Activated T-helper 1 cell treated with Interleukin-2 at 50 U/mL for 16 hours (primary cell): Measurements from ENCODE around the gene SMU1.
"Not testable (repeated sequence)": the region's sequence is repeated elsewhere in the genome, so short reads cannot be mapped to it uniquely, and the experiment has no call there.

ENCODE experiments used
- DNase-seq: peaks from one replicate; pipeline ENCODE4 v3.0.0-alpha.2; 2020; ENCODE audit warnings: low read depth

Gene SMU1

DNA sequence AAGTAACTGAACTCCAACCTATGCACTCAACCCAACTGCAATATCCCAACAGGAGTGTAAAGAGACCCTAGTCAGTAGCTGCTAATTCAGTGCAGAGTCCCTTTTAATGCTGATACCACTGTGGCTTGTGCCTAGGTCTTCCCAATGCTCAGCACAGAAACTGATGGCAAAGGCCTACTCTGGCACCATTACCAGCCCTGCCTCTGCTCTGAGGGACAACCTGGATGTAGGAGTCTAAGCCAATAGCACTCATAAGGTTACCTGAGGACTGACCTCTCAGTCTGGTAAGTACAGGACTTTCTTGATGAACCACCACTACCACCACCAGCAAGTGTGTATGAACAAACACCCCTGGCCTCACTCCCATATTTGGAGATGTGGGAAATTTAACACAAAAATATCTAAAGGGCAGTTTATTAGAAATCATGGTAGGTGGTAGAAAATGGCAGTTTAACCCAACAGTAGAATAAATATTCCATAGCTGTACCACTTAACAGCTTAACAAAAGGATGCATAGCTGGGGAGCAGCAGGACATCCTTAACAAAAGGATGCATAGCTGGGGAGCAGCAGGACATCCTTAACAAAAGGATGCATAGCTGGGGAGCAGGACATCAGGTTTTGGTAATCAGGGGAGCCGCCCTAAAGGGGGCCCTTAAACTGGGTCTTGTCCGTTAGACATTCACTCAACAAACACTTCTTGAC lies 62.4 kb downstream of the SMU1 start:
- no peak for DNase-seq

DNA sequence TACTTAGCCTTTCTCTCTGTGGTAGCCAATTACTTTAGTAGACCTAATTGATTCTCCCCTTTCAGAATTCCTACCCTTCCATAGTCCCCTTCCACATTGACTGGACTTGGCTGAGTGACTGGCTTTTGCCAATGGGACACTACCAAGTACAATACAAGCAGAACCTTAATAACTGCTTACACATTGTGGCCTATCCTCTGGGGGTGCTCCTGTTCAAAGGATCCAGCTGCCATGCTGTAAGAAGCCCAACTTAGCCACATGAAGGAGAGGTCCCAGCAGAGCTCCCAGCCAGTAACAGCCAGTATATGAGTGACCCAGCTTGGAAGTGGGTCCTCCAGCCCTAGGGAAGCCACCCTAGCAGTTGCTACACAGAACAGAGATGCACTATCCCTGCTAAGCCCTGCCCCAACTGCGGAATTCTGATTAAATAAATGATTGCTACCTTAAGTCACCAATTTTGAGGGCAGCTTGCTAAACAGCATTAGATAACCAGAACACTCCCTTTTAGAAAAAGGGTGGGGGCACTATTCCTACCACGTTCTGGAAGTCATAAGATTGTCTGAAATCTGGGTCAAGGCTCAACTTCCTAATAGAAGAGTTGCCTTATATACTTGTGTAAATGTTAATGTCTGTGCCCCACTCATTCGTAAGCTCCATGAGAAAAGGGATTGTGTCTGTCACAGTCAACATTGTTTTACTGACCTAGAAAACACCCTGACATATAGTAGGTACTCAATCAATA lies 64.0 kb downstream of the SMU1 start:
- no peak for DNase-seq

DNA sequence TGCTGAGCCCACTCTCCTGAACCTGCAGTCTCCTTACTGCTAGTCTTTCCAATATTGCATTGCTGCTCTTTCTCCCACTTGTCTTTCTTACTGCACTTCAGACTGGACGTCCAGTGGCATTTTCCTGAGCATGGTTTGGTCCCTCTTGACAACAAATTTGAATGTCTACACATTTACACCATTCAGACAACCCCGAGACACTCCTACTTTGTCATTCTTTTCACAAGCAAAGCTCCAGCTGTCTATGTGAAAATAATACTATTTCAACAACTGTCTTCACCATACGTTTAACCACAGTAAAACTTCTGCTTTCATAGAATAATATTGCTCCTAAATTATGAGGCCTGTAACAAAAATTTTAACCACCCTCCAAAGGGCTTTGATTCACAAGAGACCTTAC lies 64.6 kb downstream of the SMU1 start:
- no peak for DNase-seq

DNA sequence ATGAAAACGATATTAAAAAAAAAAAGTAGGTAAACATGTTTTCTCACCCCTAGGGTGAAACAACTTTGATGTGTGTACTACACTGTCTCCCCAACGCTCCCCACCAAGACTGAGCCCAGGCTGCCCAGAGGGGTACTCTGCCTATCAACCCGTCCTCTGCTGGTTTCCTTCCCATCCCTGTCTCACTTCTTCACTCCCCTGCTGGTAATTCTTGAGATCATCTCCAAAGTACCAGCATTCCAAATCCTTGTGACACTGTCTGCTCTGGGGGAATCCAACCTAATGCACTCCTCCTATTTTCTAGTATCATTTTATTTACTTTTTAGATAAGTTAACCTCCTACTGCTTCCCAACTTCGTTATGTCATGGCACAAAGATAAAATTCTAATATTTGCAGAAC lies 68.7 kb downstream of the SMU1 start:
- DNase-seq: no peak

DNA sequence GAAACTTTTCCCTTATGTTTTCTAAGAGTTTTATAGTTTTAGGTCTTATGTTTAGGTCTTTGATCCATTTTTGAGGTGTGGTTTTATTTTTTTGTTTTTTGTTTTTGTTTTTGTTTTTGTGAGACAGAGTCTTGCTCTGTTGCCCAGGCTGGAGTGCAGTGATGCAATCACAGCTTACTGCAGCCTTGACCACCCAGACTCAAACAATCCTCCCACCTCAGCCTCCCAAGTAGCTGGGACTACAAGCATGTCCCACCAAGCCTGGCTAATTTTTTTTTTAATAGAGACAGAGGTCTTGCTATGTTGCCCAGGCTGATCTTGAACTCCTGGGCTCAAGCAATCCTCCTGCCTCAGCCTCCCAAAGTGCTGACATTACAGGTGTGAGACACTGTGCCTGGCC lies 71.1 kb downstream of the SMU1 start:
- DNase-seq: not testable (repeated sequence)

DNA sequence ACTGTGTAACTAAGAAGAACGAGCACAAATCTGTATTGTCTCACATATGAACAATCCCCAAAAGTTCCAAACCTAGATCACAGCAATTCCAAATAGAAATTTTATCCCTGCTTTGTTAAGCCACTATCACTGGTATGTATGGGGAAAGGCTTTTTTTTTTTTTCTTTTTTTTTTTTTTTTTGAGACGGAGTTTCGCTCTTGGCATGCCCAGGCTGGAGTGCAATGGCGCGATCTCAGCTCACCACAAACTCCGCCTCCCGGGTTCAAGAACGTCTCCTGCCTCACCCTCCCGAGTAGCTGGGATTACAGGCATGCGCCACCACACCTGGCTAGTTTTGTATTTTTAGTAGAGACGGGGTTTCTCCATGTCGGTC lies 75.8 kb downstream of the SMU1 start:
- not testable (repeated sequence) for DNase-seq

DNA sequence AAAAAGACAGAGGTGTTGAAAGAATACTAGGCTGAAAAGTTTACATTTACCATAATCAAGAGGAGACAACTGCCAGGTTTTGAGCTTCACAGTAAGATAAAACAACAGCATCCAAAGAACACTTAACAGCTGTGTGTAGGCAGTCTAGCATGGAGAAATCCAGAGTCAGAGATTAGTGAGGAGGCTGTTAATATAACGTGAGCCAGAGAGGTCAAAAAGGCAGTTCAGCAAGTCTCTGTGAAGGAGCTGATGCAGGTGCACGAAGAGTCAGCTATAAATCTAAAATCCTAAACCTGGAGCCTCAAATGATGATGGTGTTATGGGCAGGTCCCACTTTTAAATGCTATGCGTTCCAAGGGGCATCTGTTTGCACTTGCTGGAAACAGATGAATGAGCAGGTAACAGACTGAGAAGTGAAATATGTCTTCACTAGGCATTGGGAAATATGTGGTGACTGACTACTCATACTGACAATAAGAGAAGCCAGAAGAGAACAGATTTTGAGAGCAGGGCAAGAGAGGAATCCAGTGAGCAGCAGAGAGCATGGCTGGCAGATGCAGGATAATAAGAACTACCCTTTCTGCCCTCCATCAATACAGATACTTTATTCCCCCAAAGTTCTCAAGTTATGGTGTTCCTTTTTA lies 83.8 kb downstream of the SMU1 start:
- no peak for DNase-seq

DNA sequence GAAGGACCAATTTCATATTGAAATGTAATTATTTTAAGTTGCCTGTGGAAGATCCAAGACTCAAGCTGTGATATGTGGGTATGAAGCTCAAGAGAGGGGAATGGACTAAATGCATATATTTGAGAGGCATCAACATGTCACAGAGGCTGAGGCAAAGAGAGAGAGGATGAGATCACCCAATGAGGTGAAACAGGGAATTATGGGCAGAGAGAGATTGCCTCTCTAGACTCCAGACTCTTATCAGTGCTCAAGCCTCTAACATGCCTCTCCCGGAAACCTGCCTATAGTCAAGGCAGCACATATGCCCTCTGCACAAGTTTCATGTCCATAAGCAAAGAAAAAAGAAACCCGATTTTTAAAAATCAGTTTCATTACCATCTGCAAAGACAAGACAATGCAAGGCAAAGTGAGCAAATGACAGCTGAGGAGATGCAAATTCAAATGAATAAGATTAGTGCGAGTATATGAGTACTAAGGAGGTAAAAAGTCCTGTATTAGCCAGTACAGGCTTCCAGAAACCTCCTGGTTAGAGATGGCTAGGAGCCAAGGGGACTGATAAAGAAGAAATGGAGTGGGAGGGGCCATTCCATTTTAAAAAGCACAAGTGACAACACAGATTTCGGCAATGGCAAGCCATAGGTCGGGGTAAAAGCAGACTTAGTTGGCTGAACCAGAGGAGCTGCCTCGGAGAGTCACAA lies 84.4 kb downstream of the SMU1 start:
- no peak for DNase-seq
